IMR-90 (cell line): ENCODE measurements around the gene TMEM181. TPM values are rescaled to one million over a fixed set of nuclear protein-coding genes. Genes with fewer than 3 reads are reported as not detected.

ENCODE experiments used
- ATAC-seq: fragments of 200-7000 bp; cut with Tn5 transposase; 2 replicates; pipeline ENCODE4 v1.9.1; 2020; ENCODE audit warnings: low read depth, mild to moderate bottlenecking, moderate library complexity
- BruUV-seq: library from RNA; stranded (reverse); fragments of 400-500 nt; replicated peaks from 2 replicates; lab custom pipeline; 2021; lab: Mats Ljungman, UMichigan
- CTCF ChIA-PET: fragments of 300-600 bp; formaldehyde crosslinking; extraction: SDS; loops from one replicate; lab custom pipeline; 2021; ENCODE audit warnings: antibody characterized with exemption; lab: Yijun Ruan, JAX
- POLR2A ChIA-PET: fragments of 300-600 bp; sonication (Branson Sonifier 250); formaldehyde crosslinking; loops from one replicate; lab custom pipeline; 2022; ENCODE audit warnings: antibody characterized with exemption; ENCODE audit not compliant: unreplicated experiment; lab: Charles Lee
- DNase-seq: peaks from one replicate; pipeline ENCODE4 v3.0.0; 2013
- H2AFZ ChIP-seq: replicated peaks from 2 replicates; pipeline ENCODE3; 2013; ENCODE audit warnings: low read length, mild to moderate bottlenecking; ENCODE audit not compliant: poor library complexity
- H2AK5ac ChIP-seq: 2 replicates; pipeline ENCODE4 v1.6.1; 2013; ENCODE audit warnings: low read depth, low read length, inconsistent platforms
- H2AK9ac ChIP-seq: replicated peaks from 2 replicates; pipeline ENCODE3; 2013; ENCODE audit warnings: mild to moderate bottlenecking, low read depth, low read length, moderate library complexity; ENCODE audit not compliant: poor library complexity
- H2BK120ac ChIP-seq: 2 replicates; pipeline ENCODE4 v1.6.1; 2013; ENCODE audit warnings: low read depth, low read length, inconsistent platforms
- H2BK15ac ChIP-seq: 3 replicates; pipeline ENCODE4 v1.6.1; 2013; ENCODE audit warnings: low read depth, low read length, inconsistent platforms
- H2BK20ac ChIP-seq: 2 replicates; pipeline ENCODE4 v1.6.1; 2013; ENCODE audit warnings: low read depth, mild to moderate bottlenecking, inconsistent platforms, low read length, moderate library complexity
- H2BK5ac ChIP-seq: 2 replicates; pipeline ENCODE4 v1.6.1; 2013; ENCODE audit warnings: mild to moderate bottlenecking, low read depth, low read length, inconsistent platforms; ENCODE audit not compliant: poor library complexity, severe bottlenecking
- H3K14ac ChIP-seq: replicated peaks from 2 replicates; pipeline ENCODE4 v1.6.1; 2013; ENCODE audit warnings: low read depth, low read length, inconsistent platforms
- H3K18ac ChIP-seq: 2 replicates; pipeline ENCODE4 v1.6.1; 2013; ENCODE audit warnings: low read depth, low read length, control low read depth
- H3K23ac ChIP-seq: 2 replicates; pipeline ENCODE4 v1.6.1; 2013; ENCODE audit warnings: low read depth, low read length, inconsistent platforms
- H3K27ac ChIP-seq: 2 replicates; pipeline ENCODE4 v1.5.1; 2013; ENCODE audit warnings: mild to moderate bottlenecking, control low read depth, low read length; ENCODE audit not compliant: insufficient read depth
- H3K27me3 ChIP-seq: 2 replicates; pipeline ENCODE4 v1.6.1; 2013; ENCODE audit warnings: low read length; ENCODE audit not compliant: control insufficient read depth, insufficient read depth
- H3K36me3 ChIP-seq: 2 replicates; pipeline ENCODE4 v1.6.1; 2013; ENCODE audit warnings: low read length, mixed read lengths; ENCODE audit not compliant: control insufficient read depth, insufficient read depth
- H3K4ac ChIP-seq: 2 replicates; pipeline ENCODE4 v1.6.1; 2013; ENCODE audit warnings: low read depth, low read length, inconsistent platforms
- H3K4me1 ChIP-seq: 2 replicates; pipeline ENCODE4 v1.6.1; 2013; ENCODE audit warnings: low read length, mixed read lengths; ENCODE audit not compliant: control insufficient read depth, insufficient read depth
- H3K4me2 ChIP-seq: 2 replicates; pipeline ENCODE4 v1.6.1; 2013; ENCODE audit warnings: low read depth, mild to moderate bottlenecking, control low read depth, low read length, moderate library complexity
- H3K4me3 ChIP-seq: 2 replicates; pipeline ENCODE4 v1.5.1; 2013; ENCODE audit warnings: low read depth, mild to moderate bottlenecking, control low read depth, low read length, moderate library complexity; ENCODE audit not compliant: insufficient read depth
- H3K56ac ChIP-seq: 2 replicates; pipeline ENCODE4 v1.6.1; 2013; ENCODE audit warnings: low read length, inconsistent platforms; ENCODE audit not compliant: insufficient read depth; ENCODE audit errors: extremely low read depth
- H3K79me1 ChIP-seq, 2 experiments: 2 replicates each; pipeline ENCODE4 v1.6.1; 2013; ENCODE audit warnings: low read length in 2 of 2, inconsistent platforms in 1 of 2, low read depth in 1 of 2
- H3K9ac ChIP-seq: 2 replicates; pipeline ENCODE4 v1.6.1; 2013; ENCODE audit warnings: low read depth, low read length, control low read depth
- H3K9me1 ChIP-seq: 2 replicates; pipeline ENCODE4 v1.6.1; 2013; ENCODE audit warnings: low read length, inconsistent platforms; ENCODE audit not compliant: insufficient read depth
- H3K9me3 ChIP-seq: 2 replicates; pipeline ENCODE4 v1.6.1; 2013; ENCODE audit warnings: low read length; ENCODE audit not compliant: control insufficient read depth, insufficient read depth
- H4K20me1 ChIP-seq: 2 replicates; pipeline ENCODE4 v1.6.1; 2013; ENCODE audit warnings: low read length, inconsistent platforms; ENCODE audit not compliant: insufficient read depth
- H4K5ac ChIP-seq: 2 replicates; pipeline ENCODE4 v1.6.1; 2013; ENCODE audit warnings: mild to moderate bottlenecking, low read depth, low read length, control low read depth
- H4K8ac ChIP-seq, 2 experiments: 2 replicates each; pipeline ENCODE4 v1.6.1; 2013; ENCODE audit warnings: low read depth in 2 of 2, low read length in 2 of 2, control low read depth in 1 of 2, inconsistent platforms in 1 of 2
- H4K91ac ChIP-seq: 2 replicates; pipeline ENCODE4 v1.6.1; 2013; ENCODE audit warnings: low read depth, low read length, inconsistent platforms; ENCODE audit not compliant: insufficient read depth
- BHLHE40 ChIP-seq: fragments of 150-350 bp; IDR thresholded peaks from 2 replicates; pipeline ENCODE4 v1.6.1; 2016; ENCODE audit warnings: mild to moderate bottlenecking, low read depth, low read length
- CEBPB ChIP-seq: IDR thresholded peaks from 2 replicates; pipeline ENCODE4 v1.6.1; 2012; ENCODE audit warnings: low read depth, low read length, improper control_type of control experiment
- CHD1 ChIP-seq: IDR thresholded peaks from 2 replicates; pipeline ENCODE4 v1.6.1; 2012; ENCODE audit warnings: low read depth, low read length, improper control_type of control experiment
- FOS ChIP-seq: fragments of 150-350 bp; IDR thresholded peaks from 2 replicates; pipeline ENCODE4 v1.6.1; 2016; ENCODE audit warnings: low read depth, low read length
- MAFK ChIP-seq: IDR thresholded peaks from 2 replicates; pipeline ENCODE4 v1.6.1; 2012; ENCODE audit warnings: low read depth, low read length, improper control_type of control experiment
- MAZ ChIP-seq: IDR thresholded peaks from 2 replicates; pipeline ENCODE4 v1.6.1; 2012; ENCODE audit warnings: low read depth, mild to moderate bottlenecking, low read length, improper control_type of control experiment, moderate library complexity, borderline replicate concordance
- MXI1 ChIP-seq: IDR thresholded peaks from 2 replicates; pipeline ENCODE4 v1.6.1; 2012; ENCODE audit warnings: low read depth, mild to moderate bottlenecking, low read length, moderate library complexity, borderline replicate concordance
- NFE2L2 ChIP-seq: fragments of 150-350 bp; IDR thresholded peaks from 2 replicates; pipeline ENCODE4 v1.6.1; 2016; ENCODE audit warnings: low read depth, mild to moderate bottlenecking, low read length
- POLR2A ChIP-seq: IDR thresholded peaks from 2 replicates; pipeline ENCODE4 v1.6.1; 2012; ENCODE audit warnings: mild to moderate bottlenecking, low read depth, low read length
- RAD21 ChIP-seq: IDR thresholded peaks from 2 replicates; pipeline ENCODE4 v1.6.1; 2012; ENCODE audit warnings: low read length, improper control_type of control experiment
- RCOR1 ChIP-seq: IDR thresholded peaks from 2 replicates; pipeline ENCODE4 v1.6.1; 2012; ENCODE audit warnings: mild to moderate bottlenecking, low read length, improper control_type of control experiment; ENCODE audit not compliant: insufficient replicate concordance
- RFX5 ChIP-seq: IDR thresholded peaks from 2 replicates; pipeline ENCODE4 v1.8.0; 2012; ENCODE audit warnings: low read depth, mild to moderate bottlenecking, low read length, moderate library complexity
- SMC3 ChIP-seq: fragments of 150-350 bp; IDR thresholded peaks from 2 replicates; pipeline ENCODE4 v1.6.1; 2016; ENCODE audit warnings: low read depth, mild to moderate bottlenecking, antibody characterized with exemption, low read length, moderate library complexity
- WGBS, 2 experiments: methylation state at CpG; one replicate each; pipeline versions ENCODE4 v1.1.5 to v1.1.7; 2013; ENCODE audit warnings: missing lambda C conversion rate in 2 of 2; ENCODE audit not compliant: insufficient read length in 1 of 2; ENCODE audit errors: extremely low coverage in 2 of 2; 5-methylcytosine and 5-hydroxymethylcytosine counted together
- dilution Hi-C: fragments of 300-500 bp; cut with HindIII; formaldehyde crosslinking; loops from one replicate; pipeline ENCODE4 v1.14.3; 2018; ENCODE audit warnings: low sequenced_read_pairs; ENCODE audit not compliant: unreplicated experiment
- in situ Hi-C: fragments of 300-500 bp; cut with MboI; formaldehyde crosslinking; loops from 3 replicates; pipeline ENCODE4 v1.14.3; 2019; ENCODE audit warnings: low sequenced_read_pairs, inconsistent platforms, mixed read lengths
- intact Hi-C: fragments of 100-400 bp; cut with micrococcal nuclease; formaldehyde crosslinking; loops from 2 replicates; pipeline ENCODE4 v1.10.0; 2022
- polyA plus RNA-seq, 3 experiments: library from polyadenylated mRNA; depleted of rRNA; stranded (reverse); fragments of >200 nt; gene quantifications; 2 replicates each; pipeline ENCODE4 v1.2.3, GENCODE V29; 2012; ENCODE audit warnings: low replicate concordance in 1 of 3
- total RNA-seq: library from RNA; depleted of rRNA; stranded (reverse); fragments of >200 nt; gene quantifications from 2 replicates; pipeline ENCODE4 v1.2.3, GENCODE V29; 2012
- TF ChIP-seq, protein P1 (sequence below): fragments of 150-350 bp; IDR thresholded peaks from 2 replicates; pipeline ENCODE4 v1.6.1; 2016; ENCODE audit warnings: low read depth, mild to moderate bottlenecking, low read length, moderate library complexity, borderline replicate concordance
- TF ChIP-seq, protein P2 (sequence below): conservative IDR thresholded peaks from 2 replicates; pipeline ENCODE4 v1.5.1; 2012; ENCODE audit warnings: mild to moderate bottlenecking, low read depth, low read length, improper control_type of control experiment
- TF ChIP-seq, protein P3 (sequence below): fragments of 150-350 bp; IDR thresholded peaks from 2 replicates; pipeline ENCODE4 v1.6.1; 2017; ENCODE audit warnings: mild to moderate bottlenecking, antibody characterized with exemption, low read length, low read depth

Gene TMEM181
- total and polyA plus RNA-seq, 2 of the 4 experiments (the other 2 are of a cell fraction): 22.8 to 27.8 TPM

DNA sequence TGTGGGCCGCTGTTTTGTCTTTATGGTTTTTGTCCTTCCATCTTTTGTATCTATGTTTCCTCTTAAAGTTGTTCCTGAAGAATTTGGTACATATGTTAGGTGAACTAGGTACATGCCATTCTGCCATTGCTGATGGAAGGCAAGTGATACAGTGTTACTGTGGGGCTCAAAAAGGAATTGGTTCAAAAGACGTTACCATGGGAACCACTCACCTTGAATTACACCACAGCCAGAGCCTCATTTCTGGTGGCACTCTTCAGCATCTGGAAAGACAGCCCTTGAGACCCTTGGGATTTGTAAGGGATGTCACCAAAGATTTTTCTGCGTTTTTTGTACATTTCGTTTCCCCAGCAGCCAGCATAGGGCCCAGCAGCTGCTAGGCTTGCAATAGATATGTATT lies 31.9 kb downstream of the TMEM181 start:
- no peak overlapping the region for H2AK9ac ChIP-seq
- H2AK5ac ChIP-seq: no peak overlapping the region
- peaks cover 0 to 6% of the 10 kb centered on the region in 2 experiments; a peak in 2 of 4 replicates for H3K79me1 ChIP-seq
- H3K4me2 ChIP-seq: no peak overlapping the region
- H2BK20ac ChIP-seq: no peak overlapping the region
- no peak overlapping the region for H4K8ac ChIP-seq
- no peak for TF ChIP-seq RFX5
- TF ChIP-seq, protein P1, sequence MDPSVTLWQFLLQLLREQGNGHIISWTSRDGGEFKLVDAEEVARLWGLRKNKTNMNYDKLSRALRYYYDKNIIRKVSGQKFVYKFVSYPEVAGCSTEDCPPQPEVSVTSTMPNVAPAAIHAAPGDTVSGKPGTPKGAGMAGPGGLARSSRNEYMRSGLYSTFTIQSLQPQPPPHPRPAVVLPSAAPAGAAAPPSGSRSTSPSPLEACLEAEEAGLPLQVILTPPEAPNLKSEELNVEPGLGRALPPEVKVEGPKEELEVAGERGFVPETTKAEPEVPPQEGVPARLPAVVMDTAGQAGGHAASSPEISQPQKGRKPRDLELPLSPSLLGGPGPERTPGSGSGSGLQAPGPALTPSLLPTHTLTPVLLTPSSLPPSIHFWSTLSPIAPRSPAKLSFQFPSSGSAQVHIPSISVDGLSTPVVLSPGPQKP: no peak
- TF ChIP-seq, protein P2, sequence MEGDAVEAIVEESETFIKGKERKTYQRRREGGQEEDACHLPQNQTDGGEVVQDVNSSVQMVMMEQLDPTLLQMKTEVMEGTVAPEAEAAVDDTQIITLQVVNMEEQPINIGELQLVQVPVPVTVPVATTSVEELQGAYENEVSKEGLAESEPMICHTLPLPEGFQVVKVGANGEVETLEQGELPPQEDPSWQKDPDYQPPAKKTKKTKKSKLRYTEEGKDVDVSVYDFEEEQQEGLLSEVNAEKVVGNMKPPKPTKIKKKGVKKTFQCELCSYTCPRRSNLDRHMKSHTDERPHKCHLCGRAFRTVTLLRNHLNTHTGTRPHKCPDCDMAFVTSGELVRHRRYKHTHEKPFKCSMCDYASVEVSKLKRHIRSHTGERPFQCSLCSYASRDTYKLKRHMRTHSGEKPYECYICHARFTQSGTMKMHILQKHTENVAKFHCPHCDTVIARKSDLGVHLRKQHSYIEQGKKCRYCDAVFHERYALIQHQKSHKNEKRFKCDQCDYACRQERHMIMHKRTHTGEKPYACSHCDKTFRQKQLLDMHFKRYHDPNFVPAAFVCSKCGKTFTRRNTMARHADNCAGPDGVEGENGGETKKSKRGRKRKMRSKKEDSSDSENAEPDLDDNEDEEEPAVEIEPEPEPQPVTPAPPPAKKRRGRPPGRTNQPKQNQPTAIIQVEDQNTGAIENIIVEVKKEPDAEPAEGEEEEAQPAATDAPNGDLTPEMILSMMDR: no peak
- no peak for TF ChIP-seq RCOR1
- no peak for TF ChIP-seq RAD21
- no peak for TF ChIP-seq MAZ
- TF ChIP-seq, protein P3, sequence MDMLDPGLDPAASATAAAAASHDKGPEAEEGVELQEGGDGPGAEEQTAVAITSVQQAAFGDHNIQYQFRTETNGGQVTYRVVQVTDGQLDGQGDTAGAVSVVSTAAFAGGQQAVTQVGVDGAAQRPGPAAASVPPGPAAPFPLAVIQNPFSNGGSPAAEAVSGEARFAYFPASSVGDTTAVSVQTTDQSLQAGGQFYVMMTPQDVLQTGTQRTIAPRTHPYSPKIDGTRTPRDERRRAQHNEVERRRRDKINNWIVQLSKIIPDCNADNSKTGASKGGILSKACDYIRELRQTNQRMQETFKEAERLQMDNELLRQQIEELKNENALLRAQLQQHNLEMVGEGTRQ: no peak
- no peak for TF ChIP-seq MAFK
- no peak for TF ChIP-seq FOS
- no peak for TF ChIP-seq SMC3
- no peak for TF ChIP-seq CHD1
- no peak for TF ChIP-seq NFE2L2
- no peak for TF ChIP-seq MXI1
- TF ChIP-seq CEBPB: no peak
- TF ChIP-seq POLR2A: no peak
- no peak for TF ChIP-seq BHLHE40
- H4K5ac ChIP-seq: no peak overlapping the region
- no peak overlapping the region for H3K27ac ChIP-seq
- no peaks in the 10 kb centered on the region for H3K27me3 ChIP-seq
- no peak overlapping the region for H3K18ac ChIP-seq
- no peaks in the 10 kb centered on the region for H3K9me3 ChIP-seq
- H4K91ac ChIP-seq: no peak overlapping the region
- in situ Hi-C loops: no loop called here
- H3K9ac ChIP-seq: no peak overlapping the region
- no peak overlapping the region for H3K4ac ChIP-seq
- DNase-seq (no peak), ATAC-seq (no peak)
- H3K4me3 ChIP-seq: no peak overlapping the region
- no peaks in the 10 kb centered on the region for H4K20me1 ChIP-seq
- no peak overlapping the region for H3K23ac ChIP-seq
- no peaks in the 10 kb centered on the region; the same call in 1 of the 2 replicates for H3K4me1 ChIP-seq
- peaks cover 51% of the 10 kb centered on the region for H3K36me3 ChIP-seq
- H2BK120ac ChIP-seq: no peak overlapping the region
- H2AFZ ChIP-seq: no peak overlapping the region
- H2BK5ac ChIP-seq: no peak overlapping the region
- POLR2A ChIA-PET: no interaction called here
- H3K56ac ChIP-seq: no peak overlapping the region
- intact Hi-C loops: no loop called here
- no TSS peak for BruUV-seq
- H3K14ac ChIP-seq: no peak overlapping the region
- peaks cover 6% of the 10 kb centered on the region for H3K9me1 ChIP-seq
- dilution Hi-C loops: no loop called here
- H2BK15ac ChIP-seq: no peak overlapping the region
- CTCF ChIA-PET: no interaction called here
- WGBS, 2 experiments: no CpG with 5 or more reads among the region's 4 CpGs
